ENCODE measurements around the gene LBX1.

Gene LBX1

DNA sequence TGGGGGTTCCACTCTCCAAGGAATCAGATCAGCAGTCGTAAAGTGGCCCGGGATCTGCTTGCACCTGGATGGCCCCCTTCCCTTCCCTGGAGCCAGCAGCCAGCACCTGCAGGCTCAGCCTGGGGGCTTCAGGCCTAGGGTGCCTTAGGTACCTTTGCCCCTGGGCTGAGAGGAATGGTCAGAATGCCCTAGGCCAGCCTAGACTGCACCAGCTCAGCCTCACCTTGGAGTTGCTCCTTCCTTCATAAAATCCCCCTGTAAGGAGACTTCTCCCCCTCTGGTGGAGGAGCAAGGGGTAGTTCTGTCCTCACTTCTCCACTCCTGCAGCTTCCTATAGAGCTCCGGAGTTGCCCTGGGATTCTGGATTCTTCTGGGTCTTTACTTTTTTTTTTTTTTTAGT is 32.4 kb upstream of the LBX1 start:
- Histone ChIP-seq H3K9ac (ENCODE audit: low read depth, low read length) (no peak overlapping the region), H3K4me2 (ENCODE audit: low read length) (no peak overlapping the region), H3K9me3 (replicated peaks; ENCODE audit: low read length) (peaks cover 3% of the 10 kb centered on the region), H3K4me3 (ENCODE audit: low read length) (no peak overlapping the region), H3K27me3 (ENCODE audit: control insufficient read depth, insufficient read depth, low read length) (peaks cover 34% of the 10 kb centered on the region), H3K4me1 (ENCODE audit: control insufficient read depth, insufficient read depth, low read length) (no peaks in the 10 kb centered on the region), H3K36me3 (ENCODE audit: insufficient read depth, low read length) (no peaks in the 10 kb centered on the region)

DNA sequence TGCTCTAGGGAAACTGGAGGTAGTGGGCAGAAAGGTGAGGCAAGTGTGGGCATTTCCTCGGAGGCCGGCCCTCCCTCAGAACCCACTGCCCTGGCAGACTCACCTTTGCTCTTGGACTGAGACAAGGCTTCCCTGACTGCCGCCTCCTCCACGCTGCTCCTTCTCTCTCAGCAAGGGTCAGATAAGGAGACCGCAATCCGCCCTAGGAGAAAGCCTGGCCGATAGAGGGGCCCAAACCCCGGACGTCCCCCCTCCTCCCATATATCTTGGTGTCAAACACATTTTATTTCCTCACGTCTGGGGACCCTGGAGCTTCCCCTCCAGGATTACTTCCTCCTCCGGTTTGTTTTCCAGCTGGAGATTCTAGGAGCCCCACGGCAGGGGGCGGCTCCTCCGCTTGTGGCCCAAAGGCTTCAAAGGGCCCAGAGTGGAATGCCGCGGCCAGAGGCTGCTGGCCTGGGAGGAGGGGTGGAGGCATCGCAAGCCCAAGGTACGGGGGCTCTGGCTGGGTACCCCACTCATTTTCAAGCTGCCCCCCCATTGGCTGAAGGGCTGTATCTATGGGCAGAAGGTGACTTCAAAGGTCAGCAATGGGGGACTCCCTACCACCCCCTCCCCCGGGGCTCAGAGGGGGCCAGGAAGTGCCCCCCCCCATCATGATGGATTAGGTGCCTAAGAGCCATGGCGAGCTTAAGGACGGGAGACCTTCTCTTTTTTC is 31.7 kb upstream of the LBX1 start:
- peaks cover 42% of the 10 kb centered on the region for H3K27me3 ChIP-seq (ENCODE audit: control insufficient read depth, insufficient read depth, low read length)
- H3K9ac ChIP-seq (ENCODE audit: low read depth, low read length): no peak overlapping the region
- H3K36me3 ChIP-seq (ENCODE audit: insufficient read depth, low read length): no peaks in the 10 kb centered on the region
- no peak overlapping the region for H3K4me2 ChIP-seq (ENCODE audit: low read length)
- no peaks in the 10 kb centered on the region for H3K4me1 ChIP-seq (ENCODE audit: control insufficient read depth, insufficient read depth, low read length)
- H3K9me3 ChIP-seq (replicated peaks; ENCODE audit: low read length): peaks cover 3% of the 10 kb centered on the region
- H3K4me3 ChIP-seq (ENCODE audit: low read length): no peak overlapping the region

DNA sequence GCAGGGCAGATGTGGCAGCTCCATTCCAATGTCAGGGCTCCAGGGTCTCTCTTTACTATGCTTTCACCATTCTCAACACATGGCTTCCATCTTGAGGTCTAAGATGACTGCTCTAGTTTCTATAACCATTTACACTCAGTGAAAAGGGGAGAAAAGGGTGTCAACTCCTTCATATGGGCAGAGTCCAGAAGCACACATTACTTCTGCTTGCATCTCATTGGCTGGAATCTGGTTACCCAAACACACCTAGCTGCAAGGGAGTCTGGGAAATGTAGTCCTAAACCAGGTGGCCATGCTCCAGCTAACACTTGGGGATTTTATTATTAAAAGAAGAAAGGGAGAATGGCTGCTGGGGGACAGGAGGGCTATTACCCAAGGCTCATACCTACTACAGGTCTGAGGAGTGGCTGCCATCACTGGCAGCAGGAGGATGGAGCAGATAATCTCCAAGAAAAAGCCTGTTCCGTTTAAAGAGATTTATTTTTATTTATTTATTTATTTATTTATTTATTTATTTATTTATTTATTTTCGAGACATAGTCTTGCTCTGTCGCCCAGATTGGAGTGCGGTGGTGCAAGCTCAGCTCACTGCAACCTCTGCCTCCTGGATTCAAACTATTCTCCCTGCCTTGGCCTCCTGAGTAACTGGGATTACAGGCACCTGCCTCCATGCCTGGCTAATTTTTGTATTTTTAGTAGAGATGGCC is 29.1 kb upstream of the LBX1 start:
- Histone ChIP-seq H3K27me3 (ENCODE audit: control insufficient read depth, insufficient read depth, low read length) (peaks cover 51% of the 10 kb centered on the region), H3K9ac (ENCODE audit: low read depth, low read length) (no peak overlapping the region), H3K9me3 (replicated peaks; ENCODE audit: low read length) (peaks cover 3% of the 10 kb centered on the region), H3K4me1 (ENCODE audit: control insufficient read depth, insufficient read depth, low read length) (no peaks in the 10 kb centered on the region), H3K36me3 (ENCODE audit: insufficient read depth, low read length) (no peaks in the 10 kb centered on the region), H3K4me3 (ENCODE audit: low read length) (no peak overlapping the region), H3K4me2 (ENCODE audit: low read length) (no peak overlapping the region)

DNA sequence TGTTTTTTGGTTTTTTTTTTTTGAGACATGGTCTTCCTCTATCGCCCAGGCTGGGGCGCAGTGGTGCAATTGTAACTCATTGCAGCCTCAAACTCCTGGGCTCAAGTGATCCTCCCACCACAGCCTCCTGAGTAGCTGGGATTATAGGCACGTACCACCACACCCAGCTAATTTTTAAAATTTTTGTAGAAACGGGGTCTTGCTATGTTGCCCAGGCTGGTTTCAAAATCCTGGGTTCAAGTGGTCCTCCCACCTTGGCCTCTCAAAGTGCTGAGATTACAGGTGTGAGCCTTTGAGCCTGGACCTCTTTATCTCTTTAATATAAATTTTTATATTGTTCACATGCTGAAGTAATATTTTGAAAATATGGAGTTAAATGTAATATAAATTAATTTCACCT is 28.2 kb upstream of the LBX1 start:
- Histone ChIP-seq H3K4me2 (ENCODE audit: low read length) (no peak overlapping the region), H3K9me3 (replicated peaks; ENCODE audit: low read length) (peaks cover 3% of the 10 kb centered on the region), H3K27me3 (ENCODE audit: control insufficient read depth, insufficient read depth, low read length) (peaks cover 46% of the 10 kb centered on the region), H3K9ac (ENCODE audit: low read depth, low read length) (no peak overlapping the region), H3K4me3 (ENCODE audit: low read length) (no peak overlapping the region), H3K4me1 (ENCODE audit: control insufficient read depth, insufficient read depth, low read length) (no peaks in the 10 kb centered on the region), H3K36me3 (ENCODE audit: insufficient read depth, low read length) (no peaks in the 10 kb centered on the region)

DNA sequence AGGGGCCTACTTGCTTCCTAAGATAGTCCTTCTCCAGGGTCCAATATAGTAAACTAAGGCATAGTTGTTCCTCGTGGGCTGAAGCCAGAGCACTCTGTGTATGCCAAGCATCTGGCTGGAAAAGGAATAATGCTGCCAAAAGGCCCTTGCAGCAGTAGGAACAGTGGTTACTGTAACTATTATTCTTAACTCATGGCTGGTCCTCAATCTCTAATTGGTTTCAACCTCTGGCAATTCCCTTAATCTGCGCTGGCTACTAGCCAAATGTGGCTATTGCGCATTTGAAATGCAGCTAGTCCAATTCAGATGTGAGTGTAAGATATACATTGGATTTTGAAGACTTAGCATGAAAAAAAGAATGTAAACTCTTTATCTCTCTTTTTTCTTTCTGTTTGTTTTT is 27.8 kb upstream of the LBX1 start:
- H3K9ac ChIP-seq (ENCODE audit: low read depth, low read length): no peak overlapping the region
- H3K36me3 ChIP-seq (ENCODE audit: insufficient read depth, low read length): no peaks in the 10 kb centered on the region
- H3K9me3 ChIP-seq (replicated peaks; ENCODE audit: low read length): peaks cover 3% of the 10 kb centered on the region
- no peak overlapping the region for H3K4me3 ChIP-seq (ENCODE audit: low read length)
- H3K27me3 ChIP-seq (ENCODE audit: control insufficient read depth, insufficient read depth, low read length): peaks cover 46% of the 10 kb centered on the region
- no peak overlapping the region for H3K4me2 ChIP-seq (ENCODE audit: low read length)
- no peaks in the 10 kb centered on the region for H3K4me1 ChIP-seq (ENCODE audit: control insufficient read depth, insufficient read depth, low read length)

DNA sequence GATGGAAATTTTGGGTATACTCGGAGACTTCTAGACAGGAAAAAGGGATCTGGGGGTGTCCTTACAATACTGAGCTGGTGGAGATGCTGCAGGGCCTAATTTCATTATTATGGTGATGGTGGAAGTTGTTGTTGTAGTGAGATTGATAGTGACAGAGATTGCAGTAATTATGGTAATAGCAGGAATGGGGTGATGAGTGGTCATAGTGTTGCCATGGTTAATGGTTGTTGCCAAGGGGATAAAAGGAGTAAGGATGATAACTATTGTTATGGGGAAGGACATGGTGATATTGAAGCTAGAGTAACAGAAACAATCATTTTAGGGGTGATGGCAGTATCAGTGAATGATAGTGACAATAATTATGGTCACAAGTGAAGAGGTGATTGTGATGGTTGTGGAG is 27.1 kb upstream of the LBX1 start:
- Histone ChIP-seq H3K9me3 (replicated peaks; ENCODE audit: low read length) (peaks cover 3% of the 10 kb centered on the region), H3K27me3 (ENCODE audit: control insufficient read depth, insufficient read depth, low read length) (peaks cover 51% of the 10 kb centered on the region)

DNA sequence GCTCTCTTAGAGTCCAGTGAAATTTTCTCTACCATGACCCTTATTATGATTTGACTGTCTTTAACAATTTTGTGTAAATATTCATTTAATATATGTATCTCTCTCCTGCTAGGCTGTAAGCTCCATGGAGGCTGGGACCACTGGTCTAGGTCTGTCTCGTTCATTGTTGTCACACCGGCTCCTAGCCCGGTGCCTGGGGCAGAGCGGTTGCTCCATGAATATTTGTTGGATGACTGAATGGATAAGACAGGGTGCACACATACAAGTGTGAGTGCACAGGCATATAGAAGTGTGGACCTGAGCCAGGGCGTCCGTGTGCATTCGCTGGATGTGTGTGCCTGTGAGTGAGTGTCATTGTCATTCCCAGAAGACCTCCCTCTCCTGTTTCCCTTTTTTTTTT is 20.9 kb upstream of the LBX1 start:
- Histone ChIP-seq H3K27me3 (ENCODE audit: control insufficient read depth, insufficient read depth, low read length) (peaks cover 70% of the 10 kb centered on the region), H3K9me3 (replicated peaks; ENCODE audit: low read length) (no peaks in the 10 kb centered on the region), H3K4me3 (ENCODE audit: low read length) (no peak overlapping the region), H3K4me1 (ENCODE audit: control insufficient read depth, insufficient read depth, low read length) (no peaks in the 10 kb centered on the region), H3K9ac (ENCODE audit: low read depth, low read length) (no peak overlapping the region), H3K36me3 (ENCODE audit: insufficient read depth, low read length) (no peaks in the 10 kb centered on the region), H3K4me2 (ENCODE audit: low read length) (no peak overlapping the region)

More for the DNA sequence above, 27.1 kb upstream of the LBX1 start:
- Histone ChIP-seq H3K36me3 (ENCODE audit: insufficient read depth, low read length) (no peaks in the 10 kb centered on the region), H3K4me2 (ENCODE audit: low read length) (no peak overlapping the region), H3K4me3 (ENCODE audit: low read length) (no peak overlapping the region), H3K4me1 (ENCODE audit: control insufficient read depth, insufficient read depth, low read length) (no peaks in the 10 kb centered on the region), H3K9ac (ENCODE audit: low read depth, low read length) (no peak overlapping the region)

DNA sequence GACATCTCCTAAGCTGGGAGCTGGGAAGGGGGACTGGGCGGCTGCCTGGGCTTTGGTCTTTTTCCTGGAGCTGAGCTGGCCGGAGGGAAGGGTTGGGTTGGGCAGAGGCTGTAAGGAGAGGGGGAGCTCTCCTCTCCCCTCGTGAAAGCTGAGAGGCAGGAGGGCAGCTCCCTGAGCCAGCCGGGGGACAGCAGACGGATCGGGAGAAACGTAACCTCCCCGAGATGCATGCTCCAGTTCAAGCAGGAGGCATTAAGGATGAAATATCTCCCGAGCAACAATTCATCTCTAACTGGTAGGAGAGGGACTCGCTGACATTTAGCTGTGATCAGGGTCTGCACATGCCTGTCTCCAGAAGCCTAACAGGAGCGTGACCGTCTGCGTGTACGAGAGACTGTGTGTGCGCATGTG is 19.9 kb upstream of the LBX1 start:
- Histone ChIP-seq H3K9me3 (replicated peaks; ENCODE audit: low read length) (no peaks in the 10 kb centered on the region), H3K4me1 (ENCODE audit: control insufficient read depth, insufficient read depth, low read length) (peaks cover 7% of the 10 kb centered on the region), H3K4me2 (ENCODE audit: low read length) (no peak overlapping the region), H3K36me3 (ENCODE audit: insufficient read depth, low read length) (no peaks in the 10 kb centered on the region), H3K4me3 (ENCODE audit: low read length) (no peak overlapping the region), H3K9ac (ENCODE audit: low read depth, low read length) (no peak overlapping the region), H3K27me3 (ENCODE audit: control insufficient read depth, insufficient read depth, low read length) (peaks cover 60% of the 10 kb centered on the region)

DNA sequence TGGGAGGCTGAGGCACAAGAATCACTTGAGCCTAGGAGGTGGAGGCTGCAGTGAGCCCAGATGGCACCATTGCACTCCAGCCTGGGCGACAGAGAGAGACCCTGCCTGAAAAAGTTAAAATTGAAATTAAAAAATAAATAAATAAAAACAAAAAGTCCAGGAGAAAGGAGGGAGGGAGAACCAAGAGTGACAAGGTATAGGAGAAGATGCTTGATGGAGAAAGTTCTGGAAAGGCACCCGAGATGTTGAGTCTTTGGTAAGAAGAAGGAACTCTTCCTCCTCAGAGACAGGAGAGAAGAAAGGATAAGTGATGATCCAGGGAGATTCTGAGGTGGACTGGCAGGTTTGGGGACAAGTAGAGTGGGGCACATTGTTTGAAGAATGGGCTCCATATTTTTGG is 17.4 kb upstream of the LBX1 start:
- H3K36me3 ChIP-seq (ENCODE audit: insufficient read depth, low read length): no peaks in the 10 kb centered on the region
- no peak overlapping the region for H3K9ac ChIP-seq (ENCODE audit: low read depth, low read length)
- peaks cover 57% of the 10 kb centered on the region for H3K27me3 ChIP-seq (ENCODE audit: control insufficient read depth, insufficient read depth, low read length)
- H3K9me3 ChIP-seq (replicated peaks; ENCODE audit: low read length): no peaks in the 10 kb centered on the region
- H3K4me1 ChIP-seq (ENCODE audit: control insufficient read depth, insufficient read depth, low read length): peaks cover 16% of the 10 kb centered on the region
- H3K4me3 ChIP-seq (ENCODE audit: low read length): no peak overlapping the region
- no peak overlapping the region for H3K4me2 ChIP-seq (ENCODE audit: low read length)

DNA sequence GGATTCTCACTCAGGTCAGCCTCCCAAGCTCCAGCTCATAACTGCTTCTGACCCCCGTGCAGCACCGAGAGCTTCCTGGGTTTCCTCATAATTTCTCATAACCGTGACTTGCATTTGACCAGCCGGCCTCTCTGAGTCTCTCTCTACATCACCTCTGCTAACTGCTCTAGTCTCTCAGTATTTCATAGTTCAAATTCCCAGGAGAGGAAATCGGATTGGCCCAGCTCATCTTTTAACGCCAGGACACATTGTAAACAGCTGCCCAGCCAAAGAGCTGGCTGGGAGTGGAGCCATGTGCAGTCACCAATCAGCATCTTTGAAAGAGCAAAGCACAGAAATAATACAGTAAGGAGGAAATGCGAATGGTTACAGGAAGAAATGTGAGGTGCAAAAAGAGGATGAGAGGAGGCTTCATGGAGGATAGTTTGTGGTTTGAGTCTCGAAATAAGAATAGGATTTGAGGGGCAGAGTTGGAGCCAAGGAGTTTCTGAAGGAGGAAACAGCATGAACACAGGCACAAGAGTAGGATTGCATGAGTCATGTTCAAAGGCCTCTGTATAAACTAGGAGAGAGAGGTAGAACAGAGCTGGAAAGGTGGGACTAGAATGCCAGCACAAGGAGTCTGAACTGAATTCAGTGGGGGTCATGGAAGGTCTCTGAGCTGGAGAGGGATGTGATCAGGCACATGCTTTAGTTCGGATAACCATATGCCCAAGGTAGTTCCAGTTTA is 15.2 kb upstream of the LBX1 start:
- H3K4me1 ChIP-seq (ENCODE audit: control insufficient read depth, insufficient read depth, low read length): peaks cover 16% of the 10 kb centered on the region
- H3K9me3 ChIP-seq (replicated peaks; ENCODE audit: low read length): no peaks in the 10 kb centered on the region
- H3K9ac ChIP-seq (ENCODE audit: low read depth, low read length): no peak overlapping the region
- peak overlapping the region; percentile 54 for H3K4me2 ChIP-seq (ENCODE audit: low read length)
- H3K27me3 ChIP-seq (ENCODE audit: control insufficient read depth, insufficient read depth, low read length): peaks cover 58% of the 10 kb centered on the region
- no peaks in the 10 kb centered on the region for H3K36me3 ChIP-seq (ENCODE audit: insufficient read depth, low read length)
- H3K4me3 ChIP-seq (ENCODE audit: low read length): no peak overlapping the region

DNA sequence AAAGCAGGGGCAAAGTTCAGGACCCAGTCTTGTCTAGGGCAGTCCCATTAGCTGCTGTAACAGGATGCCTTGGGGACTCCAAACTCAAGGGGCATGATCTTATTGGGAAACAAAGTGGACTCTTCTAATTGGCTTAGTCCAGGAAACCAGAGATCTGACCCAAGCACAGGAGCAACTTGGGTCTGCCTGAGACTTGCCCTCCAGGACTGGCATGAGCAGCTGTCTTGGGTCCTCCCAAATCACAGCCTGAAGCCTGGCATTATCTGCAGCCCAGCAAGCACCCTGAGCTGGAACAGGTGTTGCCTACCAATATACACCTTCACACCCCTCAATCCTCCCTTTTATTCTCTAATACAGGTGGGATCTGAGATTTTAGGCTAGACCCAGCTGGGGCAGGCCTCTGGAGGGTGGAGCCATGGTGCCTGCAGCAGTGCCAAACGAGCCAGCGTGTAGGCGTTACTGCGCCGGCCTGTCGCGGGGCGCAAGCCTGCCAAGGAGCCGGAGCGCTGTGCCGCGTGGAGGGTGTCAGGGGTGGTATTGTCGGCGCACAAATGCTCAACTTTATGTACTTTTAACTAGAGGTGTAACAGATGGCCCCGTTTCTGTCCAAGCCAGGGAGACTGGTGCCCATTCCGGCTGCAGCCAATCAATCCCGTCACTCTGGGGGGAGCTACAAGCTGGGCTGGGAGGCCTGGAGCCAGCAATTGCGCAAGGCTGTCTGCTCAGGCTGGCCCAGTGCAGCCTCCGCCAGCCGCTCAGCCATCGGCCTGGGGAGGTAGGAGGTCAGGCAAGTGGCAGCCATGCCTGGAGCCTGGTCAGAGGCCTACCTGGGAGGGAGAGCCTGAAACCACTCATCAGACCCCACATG is 12.8 kb upstream of the LBX1 start:
- Histone ChIP-seq H3K4me3 (ENCODE audit: low read length) (peak overlapping the region; percentile 29), H3K36me3 (ENCODE audit: insufficient read depth, low read length) (no peaks in the 10 kb centered on the region), H3K4me2 (ENCODE audit: low read length) (peak overlapping the region; percentile 49), H3K9ac (ENCODE audit: low read depth, low read length) (no peak overlapping the region), H3K4me1 (ENCODE audit: control insufficient read depth, insufficient read depth, low read length) (peaks cover 16% of the 10 kb centered on the region), H3K27me3 (ENCODE audit: control insufficient read depth, insufficient read depth, low read length) (peaks cover 52% of the 10 kb centered on the region), H3K9me3 (replicated peaks; ENCODE audit: low read length) (no peaks in the 10 kb centered on the region)
